Ascending aorta (tissue), 2 donors: ENCODE data around the gene SLC25A22. TPM values are rescaled to one million over a fixed set of nuclear protein-coding genes. Genes with fewer than 3 reads are reported as not detected.

Experiments used
- DNase-seq, 2 donors: peaks; one replicate each; pipeline ENCODE4 v3.0.0-alpha.2; 2019; ENCODE audit warnings: low spot score in 2 of 2
- H3K27ac ChIP-seq, 2 donors: fragments of 200-600 bp; sonication (generic); one replicate each; pipeline ENCODE4 v1.5.1; 2016 to 2017; ENCODE audit warnings: mild to moderate bottlenecking in 1 of 2
- H3K27me3 ChIP-seq: fragments of 200-600 bp; sonication (generic); one replicate; pipeline ENCODE4 v1.5.1; 2017
- H3K36me3 ChIP-seq, 2 donors: fragments of 200-600 bp; sonication (generic); one replicate each; pipeline ENCODE4 v1.5.1; 2016
- H3K4me1 ChIP-seq, 2 donors: fragments of 200-600 bp; sonication (generic); one replicate each; pipeline ENCODE4 v1.5.1; 2016 to 2017; ENCODE audit warnings: mild to moderate bottlenecking in 1 of 2
- H3K4me3 ChIP-seq, 2 donors: fragments of 200-600 bp; sonication (generic); one replicate each; pipeline ENCODE4 v1.5.1; 2016 to 2017; ENCODE audit warnings: mild to moderate bottlenecking in 1 of 2
- H3K9me3 ChIP-seq, 2 donors: fragments of 200-600 bp; sonication (generic); one replicate each; pipeline ENCODE4 v1.5.1; 2016
- intact Hi-C: fragments of 100-400 bp; cut with DNase I; formaldehyde crosslinking; loops from one replicate; pipeline ENCODE4 v1.15.1; 2023
- total RNA-seq: library from RNA; depleted of rRNA; stranded (reverse); fragments of >200 nt; gene quantifications from one replicate; pipeline ENCODE4 v1.1.0, GENCODE V29; 2016
- TF ChIP-seq, protein P1 (sequence below), 3 experiments: fragments of 200-600 bp in 2 of 3; fragments of 450-650 bp in 1 of 3; sonication (generic) in 2 of 3; IDR thresholded peaks; one replicate each; pipeline ENCODE4 v1.5.1; 2016 to 2019; ENCODE audit warnings: antibody characterized with exemption in 3 of 3, mild to moderate bottlenecking in 1 of 3, moderate library complexity in 1 of 3

SLC25A22 gene
- total RNA-seq, 1 donor from 2014 or later, result 5.6 TPM

DNA sequence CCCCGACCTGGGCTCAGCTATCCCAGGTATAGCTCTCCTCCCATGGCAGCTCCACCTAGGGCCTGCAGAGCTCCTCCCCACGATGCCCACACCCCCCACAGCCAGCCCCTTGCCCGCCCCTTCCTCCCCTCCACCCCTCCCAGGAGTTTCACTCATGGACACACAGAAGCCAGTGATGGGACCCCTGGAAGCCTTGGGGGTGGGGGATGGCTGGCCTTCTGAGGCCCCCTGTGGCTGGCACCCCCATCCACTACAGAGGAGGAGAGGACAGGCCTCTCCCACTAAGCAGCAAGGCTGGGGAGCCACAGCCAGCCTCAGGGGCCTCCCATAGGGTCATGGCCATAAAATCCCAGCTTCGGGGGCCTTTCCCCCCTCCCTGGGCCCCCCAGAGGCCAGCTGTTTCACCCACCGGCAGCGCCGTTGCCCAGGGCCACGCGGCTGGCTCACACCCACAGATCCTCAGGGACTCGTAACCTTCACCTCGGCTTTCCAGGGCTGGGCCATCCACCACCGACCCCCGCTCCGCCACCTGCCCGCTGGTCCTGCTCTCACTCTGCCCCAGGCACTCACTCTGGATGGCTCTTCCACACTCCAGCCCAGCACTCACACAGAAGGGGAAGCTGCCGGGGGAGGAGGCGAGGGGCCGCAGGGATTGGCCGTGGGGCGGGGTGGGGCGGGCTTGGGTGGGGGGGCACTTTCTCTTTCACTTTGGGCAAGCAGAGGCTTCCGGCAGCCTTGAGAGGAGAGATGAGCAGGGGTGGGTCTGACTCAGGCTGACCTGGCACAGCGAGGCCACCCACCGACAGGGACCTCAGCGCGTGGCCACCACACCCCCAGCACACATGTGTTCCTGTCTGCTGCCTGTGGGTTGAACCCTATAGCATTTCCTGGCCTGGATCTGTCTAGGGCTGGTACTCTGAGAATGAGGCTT lies 2.2 kb downstream of the SLC25A22 start:
- peak overlapping the region; percentile 78 to 79 for H3K27ac ChIP-seq
- no peaks in the 10 kb centered on the region for H3K27me3 ChIP-seq
- TF ChIP-seq, protein P1, sequence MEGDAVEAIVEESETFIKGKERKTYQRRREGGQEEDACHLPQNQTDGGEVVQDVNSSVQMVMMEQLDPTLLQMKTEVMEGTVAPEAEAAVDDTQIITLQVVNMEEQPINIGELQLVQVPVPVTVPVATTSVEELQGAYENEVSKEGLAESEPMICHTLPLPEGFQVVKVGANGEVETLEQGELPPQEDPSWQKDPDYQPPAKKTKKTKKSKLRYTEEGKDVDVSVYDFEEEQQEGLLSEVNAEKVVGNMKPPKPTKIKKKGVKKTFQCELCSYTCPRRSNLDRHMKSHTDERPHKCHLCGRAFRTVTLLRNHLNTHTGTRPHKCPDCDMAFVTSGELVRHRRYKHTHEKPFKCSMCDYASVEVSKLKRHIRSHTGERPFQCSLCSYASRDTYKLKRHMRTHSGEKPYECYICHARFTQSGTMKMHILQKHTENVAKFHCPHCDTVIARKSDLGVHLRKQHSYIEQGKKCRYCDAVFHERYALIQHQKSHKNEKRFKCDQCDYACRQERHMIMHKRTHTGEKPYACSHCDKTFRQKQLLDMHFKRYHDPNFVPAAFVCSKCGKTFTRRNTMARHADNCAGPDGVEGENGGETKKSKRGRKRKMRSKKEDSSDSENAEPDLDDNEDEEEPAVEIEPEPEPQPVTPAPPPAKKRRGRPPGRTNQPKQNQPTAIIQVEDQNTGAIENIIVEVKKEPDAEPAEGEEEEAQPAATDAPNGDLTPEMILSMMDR (IDR thresholded peaks at IDR 0.05), result no peak
- no peaks in the 10 kb centered on the region for H3K9me3 ChIP-seq
- DNase-seq, result peak; percentile 50 to 89
- peak overlapping the region; percentile 78 to 85 for H3K4me3 ChIP-seq
- intact Hi-C loops, result loop anchor here (2.0 to 5.0 kb wide), 2 partner anchors 19 to 49 kb away; partner anchors contain the start of genes GATD1 and TALDO1
- H3K36me3 ChIP-seq, result peaks cover 5 to 13% of the 10 kb centered on the region in 2 donors
- H3K4me1 ChIP-seq, result peaks cover 12 to 20% of the 10 kb centered on the region in 2 donors

DNA sequence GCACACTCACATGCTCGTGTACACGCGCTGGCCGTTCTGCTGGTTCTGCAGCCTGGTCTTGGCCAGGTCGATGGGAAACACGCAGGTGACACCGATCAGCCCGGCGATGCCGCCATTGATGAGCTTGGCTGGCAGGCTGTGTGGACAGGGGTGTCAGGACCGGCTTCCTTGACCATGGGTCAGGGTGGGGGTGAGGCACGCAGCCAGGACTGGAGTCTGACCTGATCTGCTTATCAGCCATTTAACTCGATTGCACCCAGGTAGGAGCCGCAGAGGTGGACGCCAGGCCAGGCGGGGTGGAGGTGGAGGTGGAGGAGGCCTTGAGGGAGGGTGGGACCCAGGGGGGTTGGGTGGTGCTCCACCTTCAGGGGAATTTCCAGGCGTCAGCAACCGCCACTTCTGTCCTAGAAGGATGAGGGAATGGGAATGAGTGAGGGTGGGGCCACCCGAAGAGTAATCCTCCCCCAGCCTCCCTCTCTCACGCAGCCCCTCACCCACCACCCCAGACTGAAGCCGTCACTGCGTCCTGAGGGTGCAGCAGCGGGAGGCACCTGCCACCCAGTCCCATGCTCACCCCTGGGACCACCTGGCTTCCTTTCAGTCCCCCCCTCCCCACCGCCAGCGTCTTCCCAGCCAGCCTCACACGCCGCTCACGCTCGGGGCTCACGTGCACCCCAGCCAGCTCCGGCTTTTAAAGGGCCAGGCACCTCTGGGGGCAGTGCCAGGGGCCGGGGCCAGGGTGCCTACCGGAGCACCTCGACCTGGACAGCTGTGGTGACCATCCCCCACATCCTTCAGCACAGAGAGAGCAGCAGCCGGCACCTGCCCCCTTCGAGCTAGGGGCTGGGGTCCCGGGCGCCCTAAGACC lies 3.1 kb downstream of the SLC25A22 start:
- Histone ChIP-seq H3K4me1 (peaks cover 12 to 20% of the 10 kb centered on the region in 2 donors), H3K9me3 (no peaks in the 10 kb centered on the region), H3K27me3 (no peaks in the 10 kb centered on the region), H3K27ac (no peak overlapping the region), H3K36me3 (peaks cover 0 to 7% of the 10 kb centered on the region in 2 donors), H3K4me3 (peak overlapping the region; percentile 78 to 85)
- no peak for DNase-seq
- intact Hi-C loops, result loop anchor here (5.0 kb wide), 1 partner anchor 48 kb away; the partner anchor contains the start of gene TALDO1
- TF ChIP-seq, protein P1 (IDR thresholded peaks at IDR 0.05), result no peak

DNA sequence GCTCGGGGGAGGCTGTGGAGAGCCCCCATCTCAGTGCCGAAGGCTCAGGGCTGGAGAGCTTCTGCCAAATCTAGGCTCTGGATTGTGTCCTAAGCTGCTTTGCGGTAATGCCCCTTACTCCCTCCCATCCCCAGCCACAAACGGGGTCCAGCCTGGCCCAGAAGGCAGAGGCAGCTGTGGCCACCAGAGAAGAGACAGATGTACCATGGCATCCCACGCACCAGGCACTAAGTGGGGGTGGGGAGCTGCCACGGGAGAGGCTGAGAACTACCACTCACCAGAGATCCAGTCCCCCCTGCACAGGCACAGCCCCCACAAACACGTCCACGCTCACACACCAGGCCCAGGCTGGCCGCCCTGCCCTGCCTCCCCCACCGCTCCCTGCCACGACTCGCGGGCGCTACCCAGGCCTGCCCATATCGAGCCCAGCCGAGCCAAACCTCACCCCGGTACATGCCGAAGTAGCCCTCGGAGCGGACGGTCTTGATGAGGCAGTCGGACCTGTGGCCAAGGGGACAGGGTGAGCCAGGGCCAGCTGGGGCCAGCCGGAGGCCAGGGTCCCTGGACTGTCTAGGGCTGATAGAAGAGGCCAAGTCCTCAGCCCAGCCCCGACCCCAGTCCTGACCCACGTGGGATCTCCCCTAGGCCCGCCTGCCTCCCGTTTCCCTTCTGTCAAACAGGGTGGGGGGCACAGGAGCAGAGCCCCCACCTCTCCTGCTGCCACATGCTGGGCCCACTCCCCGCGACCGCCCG lies 3.9 kb downstream of the SLC25A22 start:
- Histone ChIP-seq H3K27me3 (no peaks in the 10 kb centered on the region), H3K36me3 (peaks cover 0 to 3% of the 10 kb centered on the region in 2 donors), H3K4me3 (peak overlapping the region in 1 of 2 donors; percentile 78), H3K9me3 (no peaks in the 10 kb centered on the region), H3K4me1 (peaks cover 12 to 20% of the 10 kb centered on the region in 2 donors), H3K27ac (no peak overlapping the region)
- intact Hi-C loops, result no loop called here
- TF ChIP-seq, protein P1 (IDR thresholded peaks at IDR 0.05), result no peak
- no peak for DNase-seq

DNA sequence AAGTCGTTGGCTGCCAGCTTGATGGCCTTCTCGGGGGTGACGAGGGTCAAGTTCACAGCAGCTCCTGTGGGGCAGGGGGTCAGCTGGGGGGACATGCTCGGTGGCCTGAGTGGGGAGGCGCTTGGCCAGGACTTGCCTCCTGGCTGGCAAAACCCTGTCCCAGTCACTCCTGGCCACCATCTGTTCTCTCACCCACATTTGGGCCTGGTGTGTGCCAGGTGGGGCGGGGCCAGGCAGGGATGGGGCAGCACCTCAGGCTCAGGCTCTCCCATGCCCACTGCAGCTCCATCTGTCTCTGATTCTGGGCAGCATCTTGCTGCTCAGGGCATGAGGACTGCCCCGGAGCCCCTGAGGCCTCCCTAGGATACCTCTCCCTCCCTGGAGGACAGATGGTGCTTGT lies 4.5 kb downstream of the SLC25A22 start:
- peaks cover 0 to 3% of the 10 kb centered on the region in 2 donors for H3K36me3 ChIP-seq
- no peaks in the 10 kb centered on the region for H3K9me3 ChIP-seq
- no peaks in the 10 kb centered on the region for H3K27me3 ChIP-seq
- DNase-seq, result no peak
- intact Hi-C loops, result no loop called here
- no peak overlapping the region for H3K4me3 ChIP-seq
- TF ChIP-seq, protein P1 (IDR thresholded peaks at IDR 0.05), result no peak
- H3K4me1 ChIP-seq, result peaks cover 12 to 20% of the 10 kb centered on the region in 2 donors
- H3K27ac ChIP-seq, result no peak overlapping the region

DNA sequence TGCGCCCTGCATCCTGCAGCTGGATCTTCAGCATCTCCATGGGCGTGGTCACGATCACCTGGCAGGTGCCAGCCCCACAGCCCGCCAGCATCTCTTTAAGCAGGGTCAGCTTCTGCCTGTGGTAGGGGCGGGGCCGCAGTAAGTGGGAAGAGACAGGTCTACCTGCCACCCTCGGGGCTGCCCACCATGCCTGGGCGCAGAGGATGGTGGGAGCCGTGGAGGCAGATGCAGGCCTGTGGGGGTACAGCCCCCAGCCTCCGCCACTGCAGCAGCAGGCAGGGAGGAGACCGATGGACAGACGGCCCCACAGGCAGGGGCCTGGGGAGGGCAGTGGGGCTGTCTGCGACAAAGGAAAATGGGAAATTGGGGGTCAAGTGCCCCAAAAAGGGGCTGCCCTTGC lies 5.2 kb downstream of the SLC25A22 start:
- intact Hi-C loops, result no loop called here
- no peak for DNase-seq
- peaks cover 9 to 16% of the 10 kb centered on the region in 2 donors for H3K4me1 ChIP-seq

More for the DNA sequence above, 5.2 kb downstream of the SLC25A22 start:
- no peak overlapping the region for H3K27ac ChIP-seq
- TF ChIP-seq, protein P1 (IDR thresholded peaks at IDR 0.05), result no peak
- H3K27me3 ChIP-seq, result peaks cover 3% of the 10 kb centered on the region
- H3K9me3 ChIP-seq, result no peaks in the 10 kb centered on the region
- H3K4me3 ChIP-seq, result no peak overlapping the region
- peaks cover 0 to 3% of the 10 kb centered on the region in 2 donors for H3K36me3 ChIP-seq
